Muscle of leg (tissue), 11 donors: ENCODE results near the gene CSF3. TPM values are rescaled to one million over a fixed set of nuclear protein-coding genes. Genes with fewer than 3 reads are reported as not detected.
"Not testable (repeated sequence)": the region's sequence is repeated elsewhere in the genome, so short reads cannot be mapped to it uniquely, and the experiment has no call there.

Source experiments
- DNase-seq: peaks from one replicate; pipeline ENCODE4 v3.0.0; 2013
- H3K27ac ChIP-seq: one replicate; pipeline ENCODE4 v1.5.1; 2013; ENCODE audit warnings: mild to moderate bottlenecking, low read length, control low read depth
- H3K27me3 ChIP-seq: one replicate; pipeline ENCODE4 v1.6.1; 2013; ENCODE audit warnings: low read length; ENCODE audit not compliant: control insufficient read depth, insufficient read depth
- H3K36me3 ChIP-seq: one replicate; pipeline ENCODE4 v1.6.1; 2013; ENCODE audit warnings: low read length; ENCODE audit not compliant: control insufficient read depth, insufficient read depth
- H3K4me1 ChIP-seq: one replicate; pipeline ENCODE4 v1.6.1; 2013; ENCODE audit warnings: low read length; ENCODE audit not compliant: control insufficient read depth, insufficient read depth
- H3K4me3 ChIP-seq: one replicate; pipeline ENCODE4 v1.5.1; 2013; ENCODE audit warnings: low read length, control low read depth
- H3K9me3 ChIP-seq: replicated peaks from 2 replicates; pipeline ENCODE4 v1.6.1; 2013; ENCODE audit warnings: low read depth, low read length; ENCODE audit not compliant: control insufficient read depth
- WGBS: methylation state at CpG from one replicate; pipeline ENCODE4 v1.1.5; 2013; ENCODE audit warnings: missing lambda C conversion rate; ENCODE audit not compliant: insufficient coverage; 5-methylcytosine and 5-hydroxymethylcytosine counted together
- polyA plus RNA-seq, 8 donors: library from polyadenylated mRNA; unstranded; fragments of 120-200 nt; gene quantifications; one replicate each; pipeline versions ENCODE4 v1.2.1 to v1.2.3, GENCODE V29; 2013; ENCODE audit warnings: inconsistent platforms in 1 of 8, low replicate concordance in 1 of 8; ENCODE audit not compliant: insufficient read length in 8 of 8, insufficient read depth in 1 of 8
- total RNA-seq: library from RNA; stranded (reverse); fragments of 120-200 nt; gene quantifications from one replicate; pipeline ENCODE4 v1.2.4, GENCODE V29; 2013

The CSF3 gene
- total and polyA plus RNA-seq, 9 donors, result 0.09 to 0.54 (median 0.20) TPM; not detected in 1

DNA sequence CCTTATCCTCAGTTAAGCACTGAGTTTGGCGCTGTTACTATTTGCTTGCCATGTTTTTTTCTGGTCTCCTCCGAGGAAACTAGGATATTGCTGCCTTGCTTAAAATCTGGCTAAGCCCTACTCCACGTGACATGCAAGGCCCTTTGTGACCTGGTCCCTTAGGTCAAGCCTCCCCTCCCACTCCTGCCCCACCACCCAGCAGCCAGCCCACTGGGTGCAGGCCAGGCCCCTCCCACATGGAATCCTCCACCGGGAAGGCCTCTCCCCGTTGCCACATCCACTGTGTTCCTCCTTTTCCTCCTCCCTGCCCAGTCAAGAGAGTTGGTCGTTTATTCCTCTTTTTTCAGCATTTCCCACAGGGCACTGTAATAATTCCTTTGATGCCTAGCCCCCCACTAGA is 18.4 kb upstream of the CSF3 start:
- no peaks in the 10 kb centered on the region for H3K27me3 ChIP-seq
- no peak overlapping the region for H3K27ac ChIP-seq
- no peak overlapping the region for H3K4me3 ChIP-seq
- DNase-seq, result no peak
- H3K9me3 ChIP-seq, result no peaks in the 10 kb centered on the region
- WGBS, result 41% methylated on average over 5 of the region's 6 CpGs
- peaks cover 6% of the 10 kb centered on the region for H3K4me1 ChIP-seq
- H3K36me3 ChIP-seq, result peaks cover 54% of the 10 kb centered on the region

DNA sequence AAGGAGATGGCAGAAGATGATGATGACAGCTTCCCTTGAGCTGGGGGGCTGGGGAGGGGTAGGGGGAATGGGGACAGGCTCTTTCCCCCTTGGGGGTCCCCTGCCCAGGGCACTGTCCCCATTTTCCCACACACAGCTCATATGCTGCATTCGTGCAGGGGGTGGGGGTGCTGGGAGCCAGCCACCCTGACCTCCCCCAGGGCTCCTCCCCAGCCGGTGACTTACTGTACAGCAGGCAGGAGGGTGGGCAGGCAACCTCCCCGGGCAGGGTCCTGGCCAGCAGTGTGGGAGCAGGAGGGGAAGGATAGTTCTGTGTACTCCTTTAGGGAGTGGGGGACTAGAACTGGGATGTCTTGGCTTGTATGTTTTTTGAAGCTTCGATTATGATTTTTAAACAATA is 17.7 kb upstream of the CSF3 start:
- Histone ChIP-seq H3K27ac (no peak overlapping the region), H3K27me3 (no peaks in the 10 kb centered on the region), H3K4me3 (no peak overlapping the region), H3K36me3 (peaks cover 47% of the 10 kb centered on the region), H3K9me3 (no peaks in the 10 kb centered on the region), H3K4me1 (peaks cover 6% of the 10 kb centered on the region)
- WGBS, result no CpG with 5 or more reads among the region's 4 CpGs
- DNase-seq, result no peak

DNA sequence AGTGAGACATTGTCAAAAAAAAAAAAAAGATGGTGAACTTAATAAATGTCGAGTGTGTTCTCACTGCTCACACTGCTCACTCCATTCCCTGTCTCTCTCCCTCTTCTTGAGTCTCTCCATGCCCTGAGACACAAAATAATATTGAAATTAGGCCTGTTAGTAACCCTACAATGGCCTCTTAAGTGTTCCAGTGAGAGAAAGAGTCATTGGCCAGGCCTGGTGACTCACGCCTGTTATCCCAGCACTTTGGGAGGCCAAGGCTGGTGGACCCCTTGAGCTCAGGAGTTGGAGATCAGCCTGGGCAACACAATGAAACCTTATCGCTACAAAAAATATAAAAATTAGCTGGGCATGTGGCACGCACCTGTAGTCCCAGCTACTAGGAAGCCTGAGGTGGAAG is 16.2 kb upstream of the CSF3 start:
- no peak for DNase-seq
- Histone ChIP-seq H3K4me1 (peaks cover 3% of the 10 kb centered on the region), H3K9me3 (no peaks in the 10 kb centered on the region), H3K4me3 (no peak overlapping the region), H3K27me3 (no peaks in the 10 kb centered on the region), H3K27ac (no peak overlapping the region), H3K36me3 (peaks cover 31% of the 10 kb centered on the region)
- 72% methylated on average over 2 of the region's 4 CpGs for WGBS

DNA sequence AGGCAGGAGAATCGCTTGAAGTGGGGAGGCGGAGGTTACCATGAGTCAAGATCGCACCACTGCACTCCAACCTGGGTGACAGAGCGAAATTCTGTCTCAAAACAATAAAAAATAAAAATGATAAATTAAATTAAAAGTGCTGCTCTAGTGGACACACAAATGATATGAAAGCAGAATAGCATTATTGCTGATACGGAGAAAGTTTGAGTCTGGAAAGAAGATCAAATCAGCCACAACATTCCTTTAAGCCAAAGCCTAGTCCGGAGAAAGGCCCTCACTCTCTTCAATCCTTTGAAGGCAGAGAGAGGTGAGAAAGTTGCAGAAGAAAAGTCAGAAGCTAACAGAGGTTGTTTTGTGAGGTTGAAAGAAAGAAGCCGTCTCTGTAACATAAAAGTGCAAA is 15.1 kb upstream of the CSF3 start:
- WGBS, result 100% methylated on average over 1 of the region's 7 CpGs
- DNase-seq, result no peak
- peaks cover 2% of the 10 kb centered on the region for H3K4me1 ChIP-seq
- H3K27ac ChIP-seq, result no peak overlapping the region
- H3K9me3 ChIP-seq, result no peaks in the 10 kb centered on the region
- H3K36me3 ChIP-seq, result peaks cover 20% of the 10 kb centered on the region
- H3K4me3 ChIP-seq, result no peak overlapping the region
- H3K27me3 ChIP-seq, result no peaks in the 10 kb centered on the region

DNA sequence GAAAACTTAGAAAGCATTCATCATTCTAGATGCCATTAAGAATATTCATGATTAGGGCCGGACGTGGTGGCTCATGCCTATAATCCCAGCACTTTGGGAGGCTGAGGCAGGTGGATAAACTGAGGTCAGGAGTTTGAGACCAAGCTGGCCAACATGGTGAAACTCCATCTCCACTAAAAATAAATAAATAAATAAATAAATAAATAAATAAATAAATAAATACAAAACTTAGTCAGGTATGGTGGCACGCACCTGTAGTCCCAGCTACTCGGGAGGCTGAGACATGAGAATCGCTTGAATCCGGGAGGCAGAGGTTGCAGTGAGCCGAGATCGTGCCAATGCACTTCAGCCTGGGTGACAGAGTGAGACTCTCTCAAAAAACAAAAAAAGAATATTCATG is 13.9 kb upstream of the CSF3 start:
- not testable (repeated sequence) for H3K9me3 ChIP-seq, H3K27ac ChIP-seq, H3K4me3 ChIP-seq, H3K4me1 ChIP-seq, H3K27me3 ChIP-seq, DNase-seq
- peaks cover 10% of the 10 kb centered on the region for H3K36me3 ChIP-seq
- no CpG with 5 or more reads among the region's 8 CpGs for WGBS

DNA sequence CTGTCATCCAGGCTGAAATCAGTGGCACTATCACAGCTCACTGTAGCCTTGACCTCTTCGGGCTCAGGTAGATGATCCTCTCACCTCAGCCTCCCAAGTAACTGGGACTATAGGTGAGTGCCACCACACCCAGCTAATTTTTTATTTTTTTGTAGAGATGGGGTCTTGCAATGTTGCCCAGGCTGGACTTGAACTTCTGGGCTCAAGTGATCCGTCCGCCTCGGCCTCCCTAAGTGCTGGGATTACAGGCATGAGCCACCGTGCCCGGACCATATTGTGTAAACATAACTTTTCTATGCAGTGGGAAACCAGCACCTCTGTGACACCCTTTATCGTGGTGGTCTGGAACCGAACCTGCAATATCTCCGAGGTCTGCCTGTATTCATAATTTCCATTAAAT is 11.2 kb upstream of the CSF3 start:
- WGBS, result 89% methylated on average over 8 of the region's 9 CpGs
- no peaks in the 10 kb centered on the region for H3K9me3 ChIP-seq
- DNase-seq, result no peak
- no peak overlapping the region for H3K4me3 ChIP-seq
- H3K4me1 ChIP-seq, result no peaks in the 10 kb centered on the region
- no peak overlapping the region for H3K27ac ChIP-seq
- no peaks in the 10 kb centered on the region for H3K36me3 ChIP-seq
- H3K27me3 ChIP-seq, result no peaks in the 10 kb centered on the region

DNA sequence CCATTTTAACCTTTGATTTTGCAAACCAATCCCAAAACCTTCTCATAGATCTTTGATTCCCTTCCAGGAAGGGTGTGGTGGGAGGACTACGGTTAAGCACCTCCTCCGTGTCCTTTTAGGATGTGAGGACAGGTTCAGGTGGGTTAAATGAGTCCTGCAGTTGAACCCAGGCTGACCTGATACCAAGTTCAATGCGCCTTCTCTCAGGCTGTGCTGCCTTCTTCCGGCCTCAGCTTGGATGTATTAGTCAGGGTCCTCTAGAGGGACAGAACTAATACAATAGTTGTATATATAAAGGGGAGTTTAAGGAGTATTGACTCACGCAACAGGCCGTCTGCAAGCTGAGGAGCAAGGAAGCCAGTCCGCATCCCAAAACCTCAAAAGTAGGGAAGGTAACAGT is 10.5 kb upstream of the CSF3 start:
- H3K36me3 ChIP-seq, result no peaks in the 10 kb centered on the region
- no peaks in the 10 kb centered on the region for H3K9me3 ChIP-seq
- DNase-seq, result no peak
- no peaks in the 10 kb centered on the region for H3K27me3 ChIP-seq
- H3K4me3 ChIP-seq, result no peak overlapping the region
- H3K27ac ChIP-seq, result no peak overlapping the region
- no peaks in the 10 kb centered on the region for H3K4me1 ChIP-seq
- 91% methylated on average over 4 of the region's 7 CpGs for WGBS

DNA sequence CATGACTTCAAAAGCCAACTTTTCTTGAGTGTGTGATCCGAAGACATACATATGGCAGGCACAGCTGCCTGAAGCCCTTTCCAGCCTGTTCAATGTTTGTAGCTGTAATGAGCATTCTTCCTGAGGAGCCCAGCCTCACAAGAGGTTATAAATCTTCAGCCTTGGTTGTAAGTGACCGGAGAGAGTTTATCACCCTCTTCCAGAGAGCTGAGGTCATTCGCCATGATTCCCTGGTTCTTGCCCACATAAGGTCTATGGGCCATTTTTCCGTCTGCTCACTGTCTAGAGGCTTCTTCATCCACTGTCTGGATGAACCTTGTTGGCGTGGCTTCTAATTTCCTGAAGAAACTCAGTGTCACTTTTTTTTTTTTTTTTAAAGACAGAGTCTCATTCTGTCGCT is 9.7 kb upstream of the CSF3 start:
- Histone ChIP-seq H3K36me3 (no peaks in the 10 kb centered on the region), H3K9me3 (no peaks in the 10 kb centered on the region), H3K4me1 (no peaks in the 10 kb centered on the region), H3K27ac (no peak overlapping the region), H3K27me3 (no peaks in the 10 kb centered on the region), H3K4me3 (no peak overlapping the region)
- 56% methylated on average over 4 of the region's 6 CpGs for WGBS
- no peak for DNase-seq

DNA sequence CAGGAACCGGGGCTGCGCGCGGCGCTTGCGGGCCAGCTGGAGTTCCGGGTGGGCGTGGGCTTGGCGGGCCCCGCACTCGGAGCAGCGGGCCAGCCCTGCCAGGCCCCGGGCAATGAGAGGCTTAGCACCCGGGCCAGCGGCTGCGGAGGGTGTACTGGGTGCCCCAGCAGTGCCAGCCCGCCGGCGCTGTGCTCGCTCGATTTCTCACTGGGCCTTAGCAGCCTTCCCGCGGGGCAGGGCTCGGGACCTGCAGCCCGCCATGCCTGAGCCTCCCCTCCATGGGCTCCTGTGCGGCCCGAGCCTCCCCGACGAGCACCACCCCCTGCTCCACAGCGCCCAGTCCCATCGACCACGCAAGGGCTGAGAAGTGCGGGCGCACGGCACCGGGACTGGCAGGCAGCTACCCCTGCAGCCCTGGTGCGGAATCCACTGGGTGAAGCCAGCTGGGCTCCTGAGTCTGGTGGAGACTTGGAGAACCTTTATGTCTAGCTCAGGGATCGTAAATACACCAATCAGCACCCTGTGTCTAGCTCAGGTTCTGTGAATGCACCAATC is 4.2 kb upstream of the CSF3 start:
- H3K27me3 ChIP-seq, H3K36me3 ChIP-seq, H3K9me3 ChIP-seq, H3K4me3 ChIP-seq, H3K27ac ChIP-seq, DNase-seq: not testable (repeated sequence)
- H3K4me1 ChIP-seq, result peaks cover 24% of the 10 kb centered on the region
- 94% methylated on average over 32 of the region's 38 CpGs for WGBS

DNA sequence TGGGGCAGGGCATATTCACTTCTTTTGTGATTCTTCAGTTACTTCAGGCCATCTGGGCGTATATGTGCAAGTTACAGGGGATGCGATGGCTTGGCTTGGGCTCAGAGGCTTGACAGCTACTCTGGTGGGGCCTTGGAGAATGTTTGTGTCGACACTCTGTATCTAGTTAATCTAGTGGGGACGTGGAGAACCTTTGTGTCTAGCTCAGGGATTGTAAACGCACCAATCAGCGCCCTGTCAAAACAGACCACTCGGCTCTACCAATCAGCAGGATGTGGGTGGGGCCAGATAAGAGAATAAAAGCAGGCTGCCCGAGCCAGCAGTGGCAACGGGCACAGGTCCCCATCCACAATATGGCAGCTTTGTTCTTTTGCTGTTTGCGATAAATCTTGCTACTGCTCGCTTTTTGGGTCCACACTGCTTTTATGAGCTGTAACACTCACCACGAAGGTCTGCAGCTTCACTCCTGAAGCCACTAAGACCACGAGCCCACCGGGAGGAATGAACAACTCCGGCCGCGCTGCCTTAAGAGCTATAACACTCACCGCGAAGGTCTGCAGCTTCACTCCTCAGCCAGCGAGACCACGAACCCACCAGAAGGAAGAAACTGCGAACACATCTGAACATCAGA is 3.1 kb upstream of the CSF3 start:
- H3K27me3 ChIP-seq, H3K4me3 ChIP-seq, DNase-seq, H3K27ac ChIP-seq, H3K9me3 ChIP-seq, H3K36me3 ChIP-seq: not testable (repeated sequence)
- peaks cover 35% of the 10 kb centered on the region for H3K4me1 ChIP-seq
- 63% methylated on average over 15 of the region's 22 CpGs for whole genome bisulfite sequencing
